NCI-H460 (cell line): Measurements from ENCODE around the gene APMAP. TPM values are rescaled to one million over a fixed set of nuclear protein-coding genes. Genes with fewer than 3 reads are reported as not detected.

Experiments
- DNase-seq: peaks from one replicate; pipeline ENCODE4 v3.0.0-alpha.2; 2016; ENCODE audit warnings: low read depth; ENCODE audit errors: extremely low read depth
- total RNA-seq: library from RNA; depleted of rRNA; stranded (reverse); fragments of >200 nt; shearing (Covaris generic); gene quantifications from 2 replicates; pipeline ENCODE4 v1.2.3, GENCODE V29; 2014

The APMAP gene
- total RNA-seq, 1 experiment from 2014 or later, result 121 TPM

GRCh38 chr20:24991897-24992486 is 559 bp downstream of the APMAP start:
- no peak for DNase-seq

GRCh38 chr20:24990810-24991252 is 1.7 kb downstream of the APMAP start:
- DNase-seq, result no peak

GRCh38 chr20:24989162-24989561 is 3.4 kb downstream of the APMAP start:
- no peak for DNase-seq

GRCh38 chr20:24987873-24988835 is 4.4 kb downstream of the APMAP start:
- no peak for DNase-seq

- DNase-seq, result no peak
Observed at GRCh38 chr20:24987244-24987643, 5.3 kb downstream of the APMAP start.

- DNase-seq, result no peak
Observed at GRCh38 chr20:24986436-24987015, 6.0 kb downstream of the APMAP start.

GRCh38 chr20:24985802-24986201 is 6.7 kb downstream of the APMAP start:
- no peak for DNase-seq

- no peak for DNase-seq
Observed at GRCh38 chr20:24984961-24985640, 7.5 kb downstream of the APMAP start.

GRCh38 chr20:24983896-24984295 is 8.7 kb downstream of the APMAP start:
- no peak for DNase-seq

- no peak for DNase-seq
Observed at GRCh38 chr20:24981790-24982189, 10.8 kb downstream of the APMAP start.

- DNase-seq, result no peak
Observed at GRCh38 chr20:24981282-24981681, 11.3 kb downstream of the APMAP start.

GRCh38 chr20:24980291-24981053 is 12.1 kb downstream of the APMAP start:
- DNase-seq, result no peak

GRCh38 chr20:24979036-24979960 is 13.3 kb downstream of the APMAP start:
- DNase-seq, result no peak

GRCh38 chr20:24978513-24978912 is 14.0 kb downstream of the APMAP start:
- DNase-seq, result no peak

- DNase-seq, result no peak
Observed at GRCh38 chr20:24977797-24978196, 14.8 kb downstream of the APMAP start.

GRCh38 chr20:24977336-24977735 is 15.2 kb downstream of the APMAP start:
- no peak for DNase-seq

GRCh38 chr20:24972341-24972740 is 20.2 kb downstream of the APMAP start:
- DNase-seq, result no peak

GRCh38 chr20:24971376-24972101 is 21.0 kb downstream of the APMAP start:
- no peak for DNase-seq

GRCh38 chr20:24970754-24971153 is 21.8 kb downstream of the APMAP start:
- DNase-seq, result no peak
